NCI-H2029 treated with DMSO at 0.1 percent for 48 hours (cell line): Measurements from ENCODE around the gene RPTOR.
"Not testable (repeated sequence)": the region's sequence is repeated elsewhere in the genome, so short reads cannot be mapped to it uniquely, and the experiment has no call there.

Source experiments
- DNase-seq: peaks from one replicate; lab custom pipeline; 2025; lab: John Stamatoyannopoulos, UW

RPTOR gene

GRCh38 chr17:80618304-80618703, 73.7 kb downstream of the RPTOR start:
- DNase-seq = no peak

GRCh38 chr17:80619535-80620235, 75.0 kb downstream of the RPTOR start:
- no peak for DNase-seq

- no peak for DNase-seq
Observed at GRCh38 chr17:80621335-80621996, 76.8 kb downstream of the RPTOR start.

- no peak for DNase-seq
Observed at GRCh38 chr17:80621997-80622357, 77.3 kb downstream of the RPTOR start.

GRCh38 chr17:80624864-80625263, 80.2 kb downstream of the RPTOR start:
- DNase-seq = no peak

- no peak for DNase-seq
Observed at GRCh38 chr17:80625627-80626026, 81.0 kb downstream of the RPTOR start.

- DNase-seq = not testable (repeated sequence)
Observed at GRCh38 chr17:80628881-80629280, 84.2 kb downstream of the RPTOR start.

- no peak for DNase-seq
Observed at GRCh38 chr17:80629298-80630028, 84.8 kb downstream of the RPTOR start.

- no peak for DNase-seq
Observed at GRCh38 chr17:80630560-80631120, 86.0 kb downstream of the RPTOR start.

GRCh38 chr17:80631142-80632045, 86.8 kb downstream of the RPTOR start:
- DNase-seq = no peak

GRCh38 chr17:80632046-80632581, 87.5 kb downstream of the RPTOR start:
- DNase-seq = no peak

GRCh38 chr17:80633207-80633606, 88.6 kb downstream of the RPTOR start:
- no peak for DNase-seq

- no peak for DNase-seq
Observed at GRCh38 chr17:80633994-80634566, 89.4 kb downstream of the RPTOR start.

GRCh38 chr17:80636361-80637018, 91.9 kb downstream of the RPTOR start:
- DNase-seq = no peak

GRCh38 chr17:80637048-80637781, 92.6 kb downstream of the RPTOR start:
- DNase-seq = peak; percentile 35

GRCh38 chr17:80639658-80640057, 95.0 kb downstream of the RPTOR start:
- no peak for DNase-seq

GRCh38 chr17:80640366-80641084, 95.9 kb downstream of the RPTOR start:
- no peak for DNase-seq

- DNase-seq = no peak
Observed at GRCh38 chr17:80643326-80644099, 98.9 kb downstream of the RPTOR start.
